Measurements from ENCODE around the gene DTNBP1.

The DTNBP1 gene

DNA sequence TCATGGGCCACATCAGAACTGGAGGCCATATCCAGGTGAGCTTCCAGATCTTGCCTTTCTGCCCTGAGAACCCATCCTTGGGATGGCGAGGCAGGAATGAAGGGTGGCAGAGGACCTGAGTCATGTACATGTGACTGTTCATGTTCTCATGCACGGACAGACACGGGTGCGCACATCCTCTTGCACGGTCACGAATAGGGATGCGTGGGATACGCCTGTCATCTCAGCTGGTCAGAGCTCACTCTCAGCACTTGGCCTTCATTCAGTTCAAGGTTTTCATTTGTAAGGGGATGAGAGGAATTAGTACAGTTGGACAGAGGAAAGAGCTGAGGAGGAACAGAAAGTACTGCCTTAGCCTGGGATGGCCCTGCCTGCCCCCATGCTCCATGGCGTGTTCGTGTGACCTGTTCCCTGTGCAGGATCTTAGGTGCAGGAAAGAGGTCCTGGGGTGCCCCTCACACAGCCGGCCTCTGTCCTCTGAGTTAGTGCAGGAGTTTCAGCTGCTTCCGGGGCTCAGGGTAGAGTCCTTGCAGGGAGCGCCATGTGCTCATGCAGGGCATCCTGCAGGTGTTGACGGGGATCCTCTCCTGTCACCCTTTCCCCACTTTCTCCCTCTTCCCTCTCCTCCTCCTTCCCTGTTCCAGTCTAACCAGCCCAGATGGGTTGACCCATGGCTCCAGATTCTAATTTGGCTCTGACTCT lies 173.4 kb downstream of the DTNBP1 start:
- no peaks in the 10 kb centered on the region for H3K4me1 ChIP-seq
- no peak overlapping the region for H2AFZ ChIP-seq
- H3K79me2 ChIP-seq = peaks cover 17% of the 10 kb centered on the region
- no peak overlapping the region for H3K4me2 ChIP-seq (ENCODE audit: low read length)
- H3K27me3 ChIP-seq (ENCODE audit: control insufficient read depth, insufficient read depth, low read length) = no peaks in the 10 kb centered on the region
- TF ChIP-seq, protein P1, sequence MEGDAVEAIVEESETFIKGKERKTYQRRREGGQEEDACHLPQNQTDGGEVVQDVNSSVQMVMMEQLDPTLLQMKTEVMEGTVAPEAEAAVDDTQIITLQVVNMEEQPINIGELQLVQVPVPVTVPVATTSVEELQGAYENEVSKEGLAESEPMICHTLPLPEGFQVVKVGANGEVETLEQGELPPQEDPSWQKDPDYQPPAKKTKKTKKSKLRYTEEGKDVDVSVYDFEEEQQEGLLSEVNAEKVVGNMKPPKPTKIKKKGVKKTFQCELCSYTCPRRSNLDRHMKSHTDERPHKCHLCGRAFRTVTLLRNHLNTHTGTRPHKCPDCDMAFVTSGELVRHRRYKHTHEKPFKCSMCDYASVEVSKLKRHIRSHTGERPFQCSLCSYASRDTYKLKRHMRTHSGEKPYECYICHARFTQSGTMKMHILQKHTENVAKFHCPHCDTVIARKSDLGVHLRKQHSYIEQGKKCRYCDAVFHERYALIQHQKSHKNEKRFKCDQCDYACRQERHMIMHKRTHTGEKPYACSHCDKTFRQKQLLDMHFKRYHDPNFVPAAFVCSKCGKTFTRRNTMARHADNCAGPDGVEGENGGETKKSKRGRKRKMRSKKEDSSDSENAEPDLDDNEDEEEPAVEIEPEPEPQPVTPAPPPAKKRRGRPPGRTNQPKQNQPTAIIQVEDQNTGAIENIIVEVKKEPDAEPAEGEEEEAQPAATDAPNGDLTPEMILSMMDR (IDR thresholded peaks at IDR 0.05) = no peak
- no peaks in the 10 kb centered on the region for H3K36me3 ChIP-seq (ENCODE audit: control insufficient read depth, insufficient read depth, low read length)
- no peak overlapping the region for H3K9ac ChIP-seq
- H3K9me3 ChIP-seq (ENCODE audit: control insufficient read depth, low read length) = no peaks in the 10 kb centered on the region
- no peak overlapping the region for H3K4me3 ChIP-seq (ENCODE audit: low read depth, low read length)
- no peak overlapping the region for H3K27ac ChIP-seq

DNA sequence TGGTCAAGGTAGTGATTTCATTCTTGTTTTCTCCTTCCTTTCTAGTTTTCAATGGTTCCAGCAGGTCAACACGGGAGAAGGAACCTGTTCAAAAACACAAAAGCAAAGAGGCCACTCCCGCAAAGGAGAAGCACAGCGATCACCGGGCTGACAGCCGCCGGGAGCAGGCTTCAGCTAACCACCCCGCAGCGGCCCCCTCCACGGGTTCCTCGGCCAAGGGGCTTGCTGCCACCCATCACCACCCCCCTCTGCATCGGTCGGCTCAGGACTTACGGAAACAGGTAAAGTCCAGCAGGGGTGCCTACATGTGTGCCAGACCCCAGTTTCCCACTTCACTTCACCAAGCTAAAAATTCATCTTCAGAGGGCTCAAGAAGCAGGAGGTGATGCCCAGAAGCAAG lies 175.6 kb downstream of the DTNBP1 start:
- H3K36me3 ChIP-seq (ENCODE audit: control insufficient read depth, insufficient read depth, low read length) = no peaks in the 10 kb centered on the region
- H3K4me1 ChIP-seq = peaks cover 4% of the 10 kb centered on the region
- no peak overlapping the region for H3K4me2 ChIP-seq (ENCODE audit: low read length)
- H3K79me2 ChIP-seq = peaks cover 22% of the 10 kb centered on the region
- no peaks in the 10 kb centered on the region for H3K27me3 ChIP-seq (ENCODE audit: control insufficient read depth, insufficient read depth, low read length)
- no peak overlapping the region for H3K9ac ChIP-seq
- TF ChIP-seq, protein P1 (IDR thresholded peaks at IDR 0.05) = no peak
- H3K9me3 ChIP-seq (ENCODE audit: control insufficient read depth, low read length) = no peaks in the 10 kb centered on the region
- H3K27ac ChIP-seq = no peak overlapping the region
- no peak overlapping the region for H3K4me3 ChIP-seq (ENCODE audit: low read depth, low read length)
- H2AFZ ChIP-seq = no peak overlapping the region

DNA sequence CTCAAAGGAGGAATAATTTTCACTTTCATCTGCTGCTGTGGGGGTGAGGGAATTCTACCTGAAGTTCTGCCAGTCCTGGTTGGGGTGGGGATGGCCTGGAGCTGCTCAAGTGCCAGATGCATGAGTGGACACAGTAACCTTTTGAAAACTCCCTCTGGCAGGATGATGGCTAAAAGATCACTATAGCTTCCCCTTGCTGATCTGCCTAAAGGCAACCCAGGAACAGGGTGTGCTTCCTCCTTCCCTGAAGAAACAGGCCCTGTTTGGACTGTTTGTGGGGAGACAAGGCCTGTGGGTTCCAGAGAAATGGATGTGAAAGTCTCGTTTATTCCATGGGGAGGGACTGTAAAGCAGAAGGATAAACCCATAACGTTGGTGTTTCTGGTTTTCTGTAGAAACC lies 176.9 kb downstream of the DTNBP1 start:
- H3K9me3 ChIP-seq (ENCODE audit: control insufficient read depth, low read length) = no peaks in the 10 kb centered on the region
- no peak overlapping the region for H3K27ac ChIP-seq
- H3K9ac ChIP-seq = no peak overlapping the region
- H3K36me3 ChIP-seq (ENCODE audit: control insufficient read depth, insufficient read depth, low read length) = no peaks in the 10 kb centered on the region
- TF ChIP-seq, protein P1 (IDR thresholded peaks at IDR 0.05) = no peak
- peaks cover 17% of the 10 kb centered on the region for H3K79me2 ChIP-seq
- no peaks in the 10 kb centered on the region for H3K27me3 ChIP-seq (ENCODE audit: control insufficient read depth, insufficient read depth, low read length)
- H3K4me1 ChIP-seq = peaks cover 4% of the 10 kb centered on the region
- no peak overlapping the region for H3K4me3 ChIP-seq (ENCODE audit: low read depth, low read length)
- no peak overlapping the region for H2AFZ ChIP-seq
- H3K4me2 ChIP-seq (ENCODE audit: low read length) = no peak overlapping the region

DNA sequence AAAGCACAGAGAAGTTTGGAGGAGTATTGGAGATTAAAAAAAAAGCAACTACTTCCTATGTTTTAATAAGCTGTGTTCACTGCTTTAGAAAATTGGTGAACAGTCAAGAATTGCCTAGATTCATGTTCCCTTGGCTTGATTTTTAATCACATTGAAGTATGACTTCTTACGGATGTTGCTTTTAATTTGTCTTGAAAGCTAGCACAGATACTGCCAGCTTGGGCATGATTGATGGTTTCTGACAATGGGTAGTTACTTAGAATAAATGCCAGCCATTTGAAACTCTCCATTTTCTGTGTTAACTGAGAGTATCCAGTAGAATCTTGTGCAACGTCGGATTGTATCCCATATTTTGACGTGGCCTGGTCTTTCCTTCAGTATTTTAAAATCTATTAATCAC lies 178.0 kb downstream of the DTNBP1 start:
- H3K27ac ChIP-seq = no peak overlapping the region
- H3K27me3 ChIP-seq (ENCODE audit: control insufficient read depth, insufficient read depth, low read length) = no peaks in the 10 kb centered on the region
- no peak overlapping the region for H2AFZ ChIP-seq
- no peaks in the 10 kb centered on the region for H3K9me3 ChIP-seq (ENCODE audit: control insufficient read depth, low read length)
- no peaks in the 10 kb centered on the region for H3K36me3 ChIP-seq (ENCODE audit: control insufficient read depth, insufficient read depth, low read length)
- H3K4me1 ChIP-seq = peaks cover 4% of the 10 kb centered on the region
- TF ChIP-seq, protein P1 (IDR thresholded peaks at IDR 0.05) = no peak
- no peak overlapping the region for H3K4me2 ChIP-seq (ENCODE audit: low read length)
- no peak overlapping the region for H3K4me3 ChIP-seq (ENCODE audit: low read depth, low read length)
- no peak overlapping the region for H3K9ac ChIP-seq
- peaks cover 18% of the 10 kb centered on the region for H3K79me2 ChIP-seq

DNA sequence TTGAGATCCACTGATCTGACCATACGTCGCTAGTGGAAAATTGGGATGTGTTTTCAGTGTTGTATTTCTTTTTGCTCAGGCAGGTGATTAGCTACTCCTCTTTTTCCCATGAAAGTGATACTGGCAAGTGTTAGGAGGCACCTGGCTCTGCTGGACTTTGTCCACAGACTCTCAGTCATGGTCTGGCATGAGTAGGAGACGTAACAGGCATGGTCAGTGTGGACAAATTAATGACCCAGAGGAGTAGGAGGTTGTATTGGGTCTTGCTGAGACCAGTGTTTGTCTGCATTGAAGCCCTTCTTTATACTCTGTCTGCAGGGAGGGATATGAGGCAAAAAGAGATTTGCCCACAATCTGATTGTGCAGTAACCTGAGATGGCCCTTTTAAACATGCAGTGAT lies 178.7 kb downstream of the DTNBP1 start:
- H3K4me2 ChIP-seq (ENCODE audit: low read length) = no peak overlapping the region
- H2AFZ ChIP-seq = no peak overlapping the region
- H3K27ac ChIP-seq = no peak overlapping the region
- no peak overlapping the region for H3K4me3 ChIP-seq (ENCODE audit: low read depth, low read length)
- H3K9ac ChIP-seq = no peak overlapping the region
- no peaks in the 10 kb centered on the region for H3K27me3 ChIP-seq (ENCODE audit: control insufficient read depth, insufficient read depth, low read length)
- H3K79me2 ChIP-seq = peaks cover 20% of the 10 kb centered on the region
- no peaks in the 10 kb centered on the region for H3K36me3 ChIP-seq (ENCODE audit: control insufficient read depth, insufficient read depth, low read length)
- H3K4me1 ChIP-seq = peaks cover 4% of the 10 kb centered on the region
- TF ChIP-seq, protein P1 (IDR thresholded peaks at IDR 0.05) = no peak
- no peaks in the 10 kb centered on the region for H3K9me3 ChIP-seq (ENCODE audit: control insufficient read depth, low read length)
